DND-41 (cell line): ENCODE data around the gene TCF7L1.

Experiments used
- CTCF ChIP-seq: IDR thresholded peaks from 2 replicates; pipeline ENCODE4 v1.5.1; 2012; ENCODE audit warnings: borderline replicate concordance, low read length, moderate library complexity, mild to moderate bottlenecking; ENCODE audit not compliant: poor library complexity, severe bottlenecking; ENCODE audit errors: extremely low read depth
- EZH2 ChIP-seq: IDR thresholded peaks from 3 replicates; pipeline ENCODE4 v1.6.1; 2012; ENCODE audit warnings: borderline replicate concordance, low read depth, mild to moderate bottlenecking, moderate library complexity, low read length, inconsistent platforms; ENCODE audit not compliant: severe bottlenecking

DNA sequence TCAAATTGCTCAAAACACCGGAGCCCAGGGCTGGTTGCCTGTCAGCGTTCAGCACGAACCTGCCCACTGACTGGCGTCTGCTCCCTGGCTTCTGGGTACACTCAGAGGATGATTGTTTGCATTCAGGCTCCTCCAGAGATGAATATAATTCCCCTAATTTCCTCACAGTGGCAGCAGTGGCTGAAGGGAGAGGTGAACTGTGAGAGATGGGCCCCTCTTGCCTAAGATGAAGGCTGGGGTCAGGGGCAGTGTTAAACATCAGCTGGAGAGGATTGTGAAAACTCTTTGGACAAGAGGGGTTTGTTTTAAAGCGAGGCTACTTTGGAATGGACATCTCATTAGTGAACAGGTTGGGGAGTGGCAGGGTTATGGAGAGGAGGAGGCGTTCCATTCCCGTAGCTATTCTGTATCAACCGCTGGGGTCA lies 31.0 kb downstream of the TCF7L1 start:
- TF ChIP-seq CTCF (no peak), EZH2 (no peak)
